Fibroblast of lung (primary cell): Measurements from ENCODE around the gene ZNF521. TPM values are rescaled to one million over a fixed set of nuclear protein-coding genes. Genes with fewer than 3 reads are reported as not detected.

ENCODE experiments used
- DNase-seq, 2 donors: peaks; one replicate each; pipeline versions ENCODE4 v3.0.0 to v3.0.0-alpha.2; 2010; ENCODE audit warnings: low read depth in 2 of 2
- H2AFZ ChIP-seq: 2 replicates; pipeline ENCODE4 v1.5.1; 2012; ENCODE audit warnings: low read length, control low read depth, inconsistent platforms
- H3K27ac ChIP-seq: 2 replicates; pipeline ENCODE4 v1.5.1; 2011; ENCODE audit warnings: low read length, control low read depth; ENCODE audit not compliant: insufficient read depth
- H3K27me3 ChIP-seq: 2 replicates; pipeline ENCODE4 v1.5.1; 2011; ENCODE audit warnings: mild to moderate bottlenecking, low read length; ENCODE audit not compliant: control insufficient read depth, insufficient read depth
- H3K36me3 ChIP-seq: 2 replicates; pipeline ENCODE4 v1.5.1; 2011; ENCODE audit warnings: low read length; ENCODE audit not compliant: control insufficient read depth, insufficient read depth
- H3K4me1 ChIP-seq: 2 replicates; pipeline ENCODE4 v1.5.1; 2011; ENCODE audit warnings: low read length; ENCODE audit not compliant: control insufficient read depth, insufficient read depth; ENCODE audit errors: extremely low read depth
- H3K4me2 ChIP-seq: 2 replicates; pipeline ENCODE4 v1.5.1; 2011; ENCODE audit warnings: low read length, control low read depth; ENCODE audit not compliant: insufficient read depth; ENCODE audit errors: extremely low read depth
- H3K4me3 ChIP-seq, 4 experiments: fragments of 200-600 bp in 1 of 4; sonication (generic) in 1 of 4; replicated peaks in 1 of 4; 2 replicates each; pipeline ENCODE4 v1.5.1; 2011 to 2016; ENCODE audit warnings: low read length in 4 of 4, low read depth in 3 of 4, mild to moderate bottlenecking in 3 of 4, control low read depth in 2 of 4, inconsistent platforms in 1 of 4, mixed read lengths in 1 of 4; ENCODE audit not compliant: insufficient read depth in 1 of 4; ENCODE audit errors: control extremely low read depth in 1 of 4
- H3K79me2 ChIP-seq: 2 replicates; pipeline ENCODE4 v1.5.1; 2012; ENCODE audit warnings: mild to moderate bottlenecking, low read length, inconsistent platforms; ENCODE audit not compliant: control insufficient read depth, insufficient read depth
- H3K9ac ChIP-seq: 2 replicates; pipeline ENCODE4 v1.5.1; 2011; ENCODE audit warnings: mild to moderate bottlenecking, low read length, control low read depth; ENCODE audit not compliant: insufficient read depth
- H3K9me3 ChIP-seq: 2 replicates; pipeline ENCODE4 v1.5.1; 2012; ENCODE audit warnings: low read depth, low read length; ENCODE audit not compliant: control insufficient read depth, insufficient read depth
- H4K20me1 ChIP-seq: 2 replicates; pipeline ENCODE4 v1.5.1; 2011; ENCODE audit warnings: low read length; ENCODE audit not compliant: control insufficient read depth, insufficient read depth; ENCODE audit errors: extremely low read depth
- EZH2 ChIP-seq: IDR thresholded peaks from 2 replicates; pipeline ENCODE4 v1.5.1; 2012; ENCODE audit warnings: low read length, control low read depth, mild to moderate bottlenecking; ENCODE audit errors: missing control alignments
- polyA plus RNA-seq, 2 donors: library from polyadenylated mRNA; depleted of rRNA in 1 of 2; stranded (reverse) in 1 of 2; unstranded in 1 of 2; fragments of >200 nt; gene quantifications; 2 replicates each; pipeline ENCODE4 v1.2.1, GENCODE V29; 2011 to 2012; ENCODE audit warnings: missing spikeins in 1 of 2
- total RNA-seq: library from RNA; depleted of rRNA; stranded (reverse); fragments of >200 nt; gene quantifications from 2 replicates; pipeline ENCODE4 v1.2.1, GENCODE V29; 2014
- TF ChIP-seq, protein P1 (sequence below), 2 donors: IDR thresholded peaks in 1 of 2; conservative IDR thresholded peaks in 1 of 2; 1 replicate in 1 of 2; 2 replicates in 1 of 2; pipeline ENCODE4 v1.5.1; 2011 to 2012; ENCODE audit warnings: low read length in 2 of 2, control low read depth in 1 of 2, inconsistent platforms in 1 of 2, low read depth in 1 of 2, mild to moderate bottlenecking in 1 of 2

ZNF521 gene
- total and polyA plus RNA-seq, 2 donors (not counting 1 experiment from before 2014, with no cell fraction given), result 25.2 to 43.6 TPM

DNA sequence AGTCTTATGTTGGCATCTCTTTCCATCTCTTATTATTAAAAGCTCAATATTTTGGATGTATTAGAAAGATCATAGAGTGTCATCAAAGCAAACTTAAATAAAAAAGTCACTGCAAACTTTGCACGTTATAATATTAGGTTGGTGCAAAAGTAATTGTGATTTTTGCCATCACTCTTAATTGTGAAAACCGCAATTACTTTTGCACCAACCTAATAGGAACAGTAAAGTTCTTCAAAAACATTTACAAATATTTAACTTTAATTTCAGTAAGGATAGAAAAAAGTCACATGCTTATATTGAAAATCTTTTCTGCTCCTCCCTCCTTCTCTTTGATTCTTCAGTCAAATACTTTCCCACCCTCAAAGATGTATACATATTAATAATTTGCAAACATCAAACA, 51.5 kb downstream of the ZNF521 start:
- Histone ChIP-seq H4K20me1 (no peaks in the 10 kb centered on the region), H3K4me3 (no peak overlapping the region), H3K9ac (no peak overlapping the region), H3K27me3 (no peaks in the 10 kb centered on the region), H2AFZ (no peak overlapping the region), H3K36me3 (no peaks in the 10 kb centered on the region), H3K79me2 (peaks cover 2% of the 10 kb centered on the region), H3K4me1 (peaks cover 13% of the 10 kb centered on the region), H3K9me3 (no peaks in the 10 kb centered on the region), H3K4me2 (no peak overlapping the region), H3K27ac (no peak overlapping the region)
- no peak for TF ChIP-seq EZH2
- TF ChIP-seq, protein P1, sequence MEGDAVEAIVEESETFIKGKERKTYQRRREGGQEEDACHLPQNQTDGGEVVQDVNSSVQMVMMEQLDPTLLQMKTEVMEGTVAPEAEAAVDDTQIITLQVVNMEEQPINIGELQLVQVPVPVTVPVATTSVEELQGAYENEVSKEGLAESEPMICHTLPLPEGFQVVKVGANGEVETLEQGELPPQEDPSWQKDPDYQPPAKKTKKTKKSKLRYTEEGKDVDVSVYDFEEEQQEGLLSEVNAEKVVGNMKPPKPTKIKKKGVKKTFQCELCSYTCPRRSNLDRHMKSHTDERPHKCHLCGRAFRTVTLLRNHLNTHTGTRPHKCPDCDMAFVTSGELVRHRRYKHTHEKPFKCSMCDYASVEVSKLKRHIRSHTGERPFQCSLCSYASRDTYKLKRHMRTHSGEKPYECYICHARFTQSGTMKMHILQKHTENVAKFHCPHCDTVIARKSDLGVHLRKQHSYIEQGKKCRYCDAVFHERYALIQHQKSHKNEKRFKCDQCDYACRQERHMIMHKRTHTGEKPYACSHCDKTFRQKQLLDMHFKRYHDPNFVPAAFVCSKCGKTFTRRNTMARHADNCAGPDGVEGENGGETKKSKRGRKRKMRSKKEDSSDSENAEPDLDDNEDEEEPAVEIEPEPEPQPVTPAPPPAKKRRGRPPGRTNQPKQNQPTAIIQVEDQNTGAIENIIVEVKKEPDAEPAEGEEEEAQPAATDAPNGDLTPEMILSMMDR (conservative IDR thresholded peaks at IDR 0.05 in 1 of 2, IDR thresholded peaks at IDR 0.05 in 1 of 2; ENCODE audit: low read depth in 1 of 2, low read length in 2 of 2), result no peak
- no peak for DNase-seq

DNA sequence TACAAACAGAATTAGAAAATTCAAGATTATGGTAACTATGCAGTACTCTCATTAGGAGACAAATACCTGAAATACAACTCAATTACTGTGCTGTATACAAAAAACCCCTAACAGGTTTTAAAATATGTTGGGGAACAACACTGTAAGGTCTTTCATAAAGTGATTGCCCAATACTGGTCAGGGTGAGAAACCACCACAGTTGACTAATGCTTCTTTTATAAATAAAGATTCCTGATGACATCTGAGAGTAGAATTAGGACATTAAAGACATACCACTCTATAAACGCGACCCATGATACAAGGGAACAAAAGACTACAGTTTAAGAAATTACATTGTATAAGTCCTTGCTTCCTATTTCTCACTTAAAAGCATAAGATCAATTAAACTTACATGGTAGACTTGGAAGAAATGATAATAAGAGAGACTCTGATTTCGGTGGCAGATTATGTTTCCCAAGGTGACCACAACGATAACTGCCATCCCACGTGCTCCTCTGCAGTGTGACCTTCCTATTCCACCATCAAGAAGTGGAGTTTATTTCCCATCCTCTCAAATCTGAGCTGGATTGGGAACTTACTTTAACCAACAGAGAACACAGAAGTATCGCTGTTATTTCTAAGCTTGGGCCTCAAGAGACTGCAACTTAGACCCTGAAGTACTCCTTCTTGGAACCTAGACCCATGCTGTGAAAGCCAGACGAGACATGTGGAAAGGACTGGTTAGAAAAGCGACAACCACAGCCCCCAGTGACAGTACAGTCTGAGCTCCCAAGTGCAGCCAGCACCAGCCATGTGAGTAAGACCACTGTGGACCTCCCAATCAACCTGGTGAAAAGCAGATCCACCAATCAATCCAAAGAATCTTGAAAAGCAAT, 52.3 kb downstream of the ZNF521 start:
- Histone ChIP-seq H3K79me2 (peaks cover 2% of the 10 kb centered on the region), H3K4me3 (no peak overlapping the region), H3K4me2 (peak overlapping the region; percentile 75), H3K36me3 (no peaks in the 10 kb centered on the region), H3K4me1 (peaks cover 13% of the 10 kb centered on the region), H2AFZ (no peak overlapping the region), H3K9me3 (no peaks in the 10 kb centered on the region), H3K27ac (peak overlapping the region; percentile 82), H3K27me3 (no peaks in the 10 kb centered on the region), H3K9ac (no peak overlapping the region), H4K20me1 (no peaks in the 10 kb centered on the region)
- TF ChIP-seq EZH2, result no peak
- TF ChIP-seq, protein P1 (conservative IDR thresholded peaks at IDR 0.05 in 1 of 2, IDR thresholded peaks at IDR 0.05 in 1 of 2; ENCODE audit: low read depth in 1 of 2, low read length in 2 of 2), result no peak
- peak; percentile 67 to 84 for DNase-seq

DNA sequence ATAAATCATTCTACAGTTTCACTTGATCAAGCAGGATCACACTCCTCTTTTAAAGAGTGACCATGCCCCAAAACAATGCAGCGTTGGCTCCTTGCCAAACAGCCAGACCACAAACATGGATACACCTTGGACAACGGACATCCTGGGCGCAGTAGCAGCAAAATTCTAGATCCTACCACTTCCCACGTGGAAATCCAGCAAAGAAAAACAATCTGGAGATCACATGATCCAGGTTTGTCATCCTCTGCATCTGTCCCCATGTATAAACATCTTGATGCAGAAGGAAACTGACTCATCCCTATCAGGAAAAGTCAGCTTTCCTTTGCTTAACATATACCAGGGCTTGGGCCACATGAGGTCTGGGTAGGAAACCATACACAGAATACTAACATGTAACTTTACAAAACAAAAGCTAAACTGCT, 53.1 kb downstream of the ZNF521 start:
- TF ChIP-seq, protein P1 (conservative IDR thresholded peaks at IDR 0.05 in 1 of 2, IDR thresholded peaks at IDR 0.05 in 1 of 2; ENCODE audit: low read depth in 1 of 2, low read length in 2 of 2), result no peak
- TF ChIP-seq EZH2, result no peak
- H3K27ac ChIP-seq, result peak overlapping the region; percentile 82
- H3K36me3 ChIP-seq, result no peaks in the 10 kb centered on the region
- H3K4me1 ChIP-seq, result peaks cover 13% of the 10 kb centered on the region
- no peak overlapping the region for H3K4me3 ChIP-seq
- no peak overlapping the region for H3K9ac ChIP-seq
- H3K9me3 ChIP-seq, result no peaks in the 10 kb centered on the region
- H3K4me2 ChIP-seq, result peak overlapping the region; percentile 66
- H4K20me1 ChIP-seq, result no peaks in the 10 kb centered on the region
- H2AFZ ChIP-seq, result no peak overlapping the region
- H3K27me3 ChIP-seq, result no peaks in the 10 kb centered on the region
- H3K79me2 ChIP-seq, result peaks cover 2% of the 10 kb centered on the region
- peak; percentile 93 to 94 for DNase-seq
